NB4 (cell line): ENCODE data around the gene CLEC2A.

Experiments used
- MAX ChIP-seq: IDR thresholded peaks from 2 replicates; pipeline ENCODE4 v1.6.1; 2011; ENCODE audit warnings: low read depth, low read length
- MYC ChIP-seq: IDR thresholded peaks from 2 replicates; pipeline ENCODE4 v1.6.1; 2011; ENCODE audit warnings: low read depth, low read length
- POLR2A ChIP-seq: IDR thresholded peaks from 2 replicates; pipeline ENCODE4 v1.6.1; 2011; ENCODE audit warnings: mild to moderate bottlenecking; ENCODE audit not compliant: insufficient read length; ENCODE audit errors: extremely low read depth
- TF ChIP-seq, protein P1 (sequence below): IDR thresholded peaks from one replicate; pipeline ENCODE4 v1.5.1; 2012; ENCODE audit warnings: low read depth, low read length

- no peak for TF ChIP-seq POLR2A
- TF ChIP-seq, protein P1, sequence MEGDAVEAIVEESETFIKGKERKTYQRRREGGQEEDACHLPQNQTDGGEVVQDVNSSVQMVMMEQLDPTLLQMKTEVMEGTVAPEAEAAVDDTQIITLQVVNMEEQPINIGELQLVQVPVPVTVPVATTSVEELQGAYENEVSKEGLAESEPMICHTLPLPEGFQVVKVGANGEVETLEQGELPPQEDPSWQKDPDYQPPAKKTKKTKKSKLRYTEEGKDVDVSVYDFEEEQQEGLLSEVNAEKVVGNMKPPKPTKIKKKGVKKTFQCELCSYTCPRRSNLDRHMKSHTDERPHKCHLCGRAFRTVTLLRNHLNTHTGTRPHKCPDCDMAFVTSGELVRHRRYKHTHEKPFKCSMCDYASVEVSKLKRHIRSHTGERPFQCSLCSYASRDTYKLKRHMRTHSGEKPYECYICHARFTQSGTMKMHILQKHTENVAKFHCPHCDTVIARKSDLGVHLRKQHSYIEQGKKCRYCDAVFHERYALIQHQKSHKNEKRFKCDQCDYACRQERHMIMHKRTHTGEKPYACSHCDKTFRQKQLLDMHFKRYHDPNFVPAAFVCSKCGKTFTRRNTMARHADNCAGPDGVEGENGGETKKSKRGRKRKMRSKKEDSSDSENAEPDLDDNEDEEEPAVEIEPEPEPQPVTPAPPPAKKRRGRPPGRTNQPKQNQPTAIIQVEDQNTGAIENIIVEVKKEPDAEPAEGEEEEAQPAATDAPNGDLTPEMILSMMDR: no peak
- TF ChIP-seq MYC: no peak
- TF ChIP-seq MAX: no peak
Measured at GRCh38 chr12:9881246-9881645, 50.9 kb downstream of the CLEC2A start, which contains the start of gene KLRF2.
